GM12878 (cell line): ENCODE measurements around the gene GORASP1. TPM values are rescaled to one million over a fixed set of nuclear protein-coding genes. Genes with fewer than 3 reads are reported as not detected.

ENCODE experiments used
- ATAC-seq: fragments of 200-7000 bp; cut with Tn5 transposase; 3 replicates; pipeline ENCODE4 v1.9.1; 2020; ENCODE audit warnings: mild to moderate bottlenecking, moderate library complexity
- BruUV-seq: library from RNA; stranded (reverse); fragments of 400-500 nt; replicated peaks from 2 replicates; lab custom pipeline; 2021; lab: Mats Ljungman, UMichigan
- CTCF ChIA-PET: fragments of 300-600 bp; sonication (Branson Sonifier 250); formaldehyde crosslinking; extraction: SDS; loops from one replicate; lab custom pipeline; 2021; ENCODE audit warnings: inconsistent platforms; lab: Yijun Ruan, JAX
- POLR2A ChIA-PET: fragments of 350-600 bp; formaldehyde crosslinking; extraction: SDS; loops from one replicate; lab custom pipeline; 2021; ENCODE audit warnings: inconsistent platforms; lab: Charles Lee
- RAD21 ChIA-PET: fragments of 300-600 bp; sonication (Branson Sonifier 250); formaldehyde crosslinking; loops from one replicate; lab custom pipeline; 2023; ENCODE audit warnings: antibody characterized with exemption; ENCODE audit not compliant: unreplicated experiment; lab: Charles Lee
- SMC1A ChIA-PET: fragments of 300-600 bp; sonication (Branson Sonifier 250); formaldehyde crosslinking; loops from one replicate; lab custom pipeline; 2023; ENCODE audit not compliant: unreplicated experiment, uncharacterized antibody; lab: Charles Lee
- DNase-seq: peaks from one replicate; pipeline ENCODE4 v3.0.0-alpha.2; 2011; ENCODE audit warnings: low read depth, low spot score
- FAIRE-seq: peaks from 3 replicates; lab custom pipeline; 2011; peaks lifted over from hg19 to GRCh38; lab: Jason Lieb, UNC
- H2AFZ ChIP-seq: 2 replicates; pipeline ENCODE4 v1.6.0; 2011; ENCODE audit warnings: low read depth, low read length, control low read depth; ENCODE audit not compliant: control insufficient read depth
- H3K27ac ChIP-seq: 2 replicates; pipeline ENCODE4 v1.5.1; 2011; ENCODE audit warnings: control low read depth; ENCODE audit not compliant: control insufficient read depth, insufficient read depth
- H3K27me3 ChIP-seq, 2 experiments: replicated peaks in 1 of 2; 2 replicates each; pipeline versions ENCODE4 v1.6.0 to v1.6.1; 2011; ENCODE audit warnings: low read length in 1 of 2; ENCODE audit not compliant: control insufficient read depth in 2 of 2, insufficient read depth in 2 of 2
- H3K36me3 ChIP-seq, 2 experiments: 2 replicates each; pipeline ENCODE4 v1.5.1; 2011; ENCODE audit warnings: low read length in 1 of 2; ENCODE audit not compliant: control insufficient read depth in 2 of 2, insufficient read depth in 2 of 2
- H3K4me1 ChIP-seq: 2 replicates; pipeline ENCODE4 v1.6.1; 2011; ENCODE audit warnings: mild to moderate bottlenecking, low read length, moderate library complexity, mixed read lengths; ENCODE audit not compliant: control insufficient read depth, insufficient read depth
- H3K4me2 ChIP-seq: 2 replicates; pipeline ENCODE4 v1.6.0; 2011; ENCODE audit warnings: control low read depth; ENCODE audit not compliant: control insufficient read depth, insufficient read depth
- H3K4me3 ChIP-seq: fragments of 200-600 bp; sonication (generic); 2 replicates; pipeline ENCODE4 v1.5.1; 2016
- H3K79me2 ChIP-seq: 2 replicates; pipeline ENCODE4 v1.6.0; 2011; ENCODE audit warnings: low read length; ENCODE audit not compliant: control insufficient read depth, insufficient read depth
- H3K9ac ChIP-seq: 2 replicates; pipeline ENCODE4 v1.8.0; 2011; ENCODE audit warnings: low read length, control low read depth, mixed read lengths; ENCODE audit not compliant: control insufficient read depth, insufficient read depth
- H3K9me3 ChIP-seq: replicated peaks from 3 replicates; pipeline ENCODE4 v1.5.1; 2011; ENCODE audit warnings: mild to moderate bottlenecking, low read length; ENCODE audit not compliant: control insufficient read depth, insufficient read depth
- H4K20me1 ChIP-seq: 2 replicates; pipeline ENCODE4 v1.6.0; 2011; ENCODE audit not compliant: control insufficient read depth, insufficient read depth
- ATF7 ChIP-seq: fragments of 450-650 bp; IDR thresholded peaks from 2 replicates; pipeline ENCODE4 v1.6.1; 2016; ENCODE audit warnings: low read depth, mild to moderate bottlenecking
- BCL11A ChIP-seq: IDR thresholded peaks from 2 replicates; pipeline ENCODE4 v1.6.1; 2011; ENCODE audit warnings: low read depth, low read length
- BHLHE40 ChIP-seq, 2 experiments: fragments of 450-650 bp in 1 of 2; IDR thresholded peaks; 2 replicates each; pipeline ENCODE4 v1.6.1; 2011 to 2017; ENCODE audit warnings: low read depth in 2 of 2, borderline replicate concordance in 1 of 2, improper control_type of control experiment in 1 of 2, low read length in 1 of 2, mild to moderate bottlenecking in 1 of 2
- CREM ChIP-seq: IDR thresholded peaks from 2 replicates; pipeline ENCODE4 v1.6.1; 2014; ENCODE audit warnings: antibody characterized with exemption, low read depth
- NR2C2 ChIP-seq: IDR thresholded peaks from 2 replicates; pipeline ENCODE4 v1.6.1; 2011; ENCODE audit warnings: borderline replicate concordance, low read depth; ENCODE audit not compliant: control insufficient read depth, insufficient read length
- PML ChIP-seq: IDR thresholded peaks from 2 replicates; pipeline ENCODE4 v1.6.1; 2012; ENCODE audit warnings: low read length, inconsistent platforms
- SIX5 ChIP-seq: IDR thresholded peaks from 2 replicates; pipeline ENCODE4 v1.6.1; 2011; ENCODE audit warnings: mild to moderate bottlenecking, low read depth, low read length, moderate library complexity; ENCODE audit not compliant: severe bottlenecking
- TCF3 ChIP-seq: IDR thresholded peaks from 2 replicates; pipeline ENCODE4 v1.6.1; 2012; ENCODE audit warnings: low read depth, mild to moderate bottlenecking, low read length, borderline replicate concordance; ENCODE audit not compliant: insufficient read depth
- WGBS: methylation state at CpG from one replicate; pipeline ENCODE4 v1.1.6; 2016; ENCODE audit warnings: low lambda C conversion rate; ENCODE audit not compliant: insufficient replicate concordance, insufficient coverage; ENCODE audit errors: missing lambda C conversion rate; 5-methylcytosine and 5-hydroxymethylcytosine counted together
- in situ Hi-C: fragments of 300-500 bp; cut with MboI; formaldehyde crosslinking; loops from 9 replicates; pipeline ENCODE4 v1.14.3; 2018; ENCODE audit warnings: mixed read lengths
- intact Hi-C: fragments of 100-400 bp; cut with micrococcal nuclease; formaldehyde crosslinking; loops from one replicate; pipeline ENCODE4 v1.14.2; 2022; ENCODE audit not compliant: unreplicated experiment
- polyA plus RNA-seq, 11 experiments: library from polyadenylated mRNA; depleted of rRNA in 4 of 11; unstranded in 6 of 11; stranded (reverse) in 5 of 11; fragments of >200 nt; fragmentation: Nextera tagmentation in 4 of 11; fragmentation: Illumina TruSeq in 1 of 11; extraction: Ambion mirVana in 4 of 11; extraction: Trizol in 1 of 11; gene quantifications; 1 replicate in 1 of 11; 2 replicates in 10 of 11; pipeline versions ENCODE4 v1.2.1 to v1.2.3, GENCODE V29; 2011 to 2016; ENCODE audit warnings: inconsistent platforms in 2 of 11, missing spikeins in 2 of 11, low read depth in 1 of 11
- total RNA-seq, 4 experiments: library from RNA; depleted of rRNA in 3 of 4; stranded (reverse); fragments of >200 nt in 3 of 4; fragmentation: Illumina TruSeq in 1 of 4; extraction: Trizol in 1 of 4; gene quantifications; 2 replicates each; pipeline versions ENCODE4 v1.2.1 to v1.2.3, GENCODE V29; 2013 to 2021
- TF ChIP-seq, protein P1 (sequence below): fragments of 150-350 bp; IDR thresholded peaks from 2 replicates; pipeline ENCODE4 v1.6.1; 2014; ENCODE audit warnings: mild to moderate bottlenecking, low read depth, low read length
- TF ChIP-seq, protein P2 (sequence below): IDR thresholded peaks from 2 replicates; pipeline ENCODE4 v1.6.1; 2011; ENCODE audit warnings: borderline replicate concordance, low read depth, mild to moderate bottlenecking, moderate library complexity, low read length; ENCODE audit not compliant: insufficient read depth, poor library complexity, severe bottlenecking
- TF ChIP-seq, protein P3 (sequence below): fragments of 450-650 bp; IDR thresholded peaks from 2 replicates; pipeline ENCODE4 v1.6.1; 2018; ENCODE audit warnings: borderline replicate concordance, mild to moderate bottlenecking; ENCODE audit not compliant: partially characterized antibody

Gene GORASP1
- total and polyA plus RNA-seq, 10 of the 15 experiments (the other 5 are each of a cell fraction or from before 2014, with no cell fraction given) = 3.6 to 32.7 (median 23.2) TPM

DNA sequence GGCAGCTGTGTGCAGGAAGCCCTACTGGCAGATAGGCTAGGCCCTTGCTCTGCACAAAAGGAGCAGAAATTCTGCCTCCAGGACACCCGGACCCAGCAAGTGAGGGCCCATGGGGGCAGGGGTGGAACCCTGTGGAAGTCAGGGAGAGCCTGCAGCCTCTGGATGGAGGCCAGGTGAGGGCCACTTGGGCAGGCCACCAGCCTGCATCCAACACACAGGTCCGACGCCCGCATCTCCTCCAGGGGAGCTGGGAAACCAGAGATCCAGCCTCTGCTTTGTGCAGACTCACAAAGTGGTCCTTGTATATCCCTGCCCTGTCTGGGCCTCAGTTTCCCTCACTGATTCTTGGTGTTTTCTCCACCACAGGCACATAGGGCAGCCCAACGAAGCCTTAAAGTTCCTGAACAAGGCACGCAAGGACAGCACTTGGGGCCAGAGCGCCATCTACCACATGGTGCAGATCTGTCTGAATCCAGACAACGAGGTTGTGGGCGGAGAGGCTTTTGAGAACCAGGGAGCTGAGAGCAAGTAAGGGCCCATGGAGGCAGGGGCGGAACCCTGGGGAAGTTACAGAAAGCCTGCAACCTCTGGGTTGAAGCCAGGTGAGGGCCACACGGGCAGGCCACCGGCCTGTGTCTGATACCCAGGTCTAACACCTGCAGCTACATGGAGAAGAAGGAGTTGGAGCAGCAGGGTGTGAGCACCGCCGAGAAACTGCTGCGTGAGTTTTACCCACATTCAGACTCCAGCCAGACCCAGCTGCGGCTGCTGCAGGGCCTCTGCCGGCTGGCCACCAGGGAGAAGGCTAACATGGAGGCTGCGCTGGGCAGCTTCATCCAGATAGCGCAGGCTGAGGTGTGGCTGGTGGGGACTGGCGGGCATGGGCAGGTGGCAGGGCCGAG is 29.4 kb upstream of the GORASP1 start (continued):
- no peak for TF ChIP-seq PML
- no peak for TF ChIP-seq CREM
- TF ChIP-seq SIX5 = no peak
- no peak for TF ChIP-seq NR2C2
- TF ChIP-seq TCF3 = no peak
- TF ChIP-seq, protein P1, sequence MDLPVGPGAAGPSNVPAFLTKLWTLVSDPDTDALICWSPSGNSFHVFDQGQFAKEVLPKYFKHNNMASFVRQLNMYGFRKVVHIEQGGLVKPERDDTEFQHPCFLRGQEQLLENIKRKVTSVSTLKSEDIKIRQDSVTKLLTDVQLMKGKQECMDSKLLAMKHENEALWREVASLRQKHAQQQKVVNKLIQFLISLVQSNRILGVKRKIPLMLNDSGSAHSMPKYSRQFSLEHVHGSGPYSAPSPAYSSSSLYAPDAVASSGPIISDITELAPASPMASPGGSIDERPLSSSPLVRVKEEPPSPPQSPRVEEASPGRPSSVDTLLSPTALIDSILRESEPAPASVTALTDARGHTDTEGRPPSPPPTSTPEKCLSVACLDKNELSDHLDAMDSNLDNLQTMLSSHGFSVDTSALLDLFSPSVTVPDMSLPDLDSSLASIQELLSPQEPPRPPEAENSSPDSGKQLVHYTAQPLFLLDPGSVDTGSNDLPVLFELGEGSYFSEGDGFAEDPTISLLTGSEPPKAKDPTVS = no peak
- TF ChIP-seq BCL11A = no peak

DNA sequence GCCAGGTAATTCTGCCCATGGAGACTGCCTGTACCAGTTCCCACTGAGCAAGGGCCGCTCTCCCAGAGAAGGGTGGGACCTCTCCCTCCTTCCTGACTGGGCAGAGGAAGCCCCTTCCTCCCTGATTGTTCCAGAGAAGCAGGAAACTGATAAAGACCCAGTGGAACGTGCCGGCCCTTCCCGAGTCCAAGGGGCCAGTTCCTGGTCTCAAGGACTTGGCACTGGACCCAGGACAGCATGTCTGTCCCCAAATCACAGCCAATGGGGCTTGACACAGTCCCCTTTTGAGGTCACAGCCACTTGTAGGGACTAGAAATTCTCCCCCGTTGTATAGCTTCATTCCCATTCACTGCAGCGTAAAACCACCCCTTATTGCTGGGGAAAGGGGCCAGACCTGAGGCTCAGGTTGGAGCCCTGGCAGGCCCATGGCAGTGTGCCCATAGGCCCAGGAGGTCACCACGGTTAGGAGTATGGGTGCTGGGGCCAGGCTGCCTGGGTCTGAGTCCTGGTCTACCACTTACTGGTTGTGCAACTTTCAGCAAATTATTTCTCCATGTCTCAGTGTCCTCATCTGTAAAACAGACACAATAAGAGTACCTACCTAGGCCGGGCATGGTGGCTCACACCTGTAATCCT is 27.9 kb upstream of the GORASP1 start:
- ChIA-PET CTCF (interaction anchor here (0.7 to 1.7 kb wide), 6 partner anchors 10 to 156 kb away, joined by 3 to 5 read pairs (median 4); no protein-coding TSS in a partner anchor), POLR2A (no interaction called here), SMC1A (interaction anchor here (0.6 kb wide), 1 partner anchor 149 kb away, joined by 4 read pairs; no protein-coding TSS in a partner anchor), RAD21 (interaction anchor here (1.9 kb wide), 1 partner anchor 10 kb away, joined by 8 read pairs; no protein-coding TSS in a partner anchor)
- ATAC-seq = no peak
- Histone ChIP-seq H3K36me3 (peaks cover 0 to 2% of the 10 kb centered on the region in 2 experiments; a peak in 1 of 4 replicates), H3K4me3 (no peak overlapping the region), H3K4me1 (no peaks in the 10 kb centered on the region), H3K9me3 (no peaks in the 10 kb centered on the region), H3K79me2 (no peaks in the 10 kb centered on the region), H3K9ac (no peak overlapping the region), H2AFZ (no peak overlapping the region), H3K27ac (no peak overlapping the region), H3K4me2 (no peak overlapping the region), H3K27me3 (no peaks in the 10 kb centered on the region), H4K20me1 (no peaks in the 10 kb centered on the region; the same call in 1 of the 2 replicates)
- intact Hi-C loops = no loop called here
- no peak for FAIRE-seq
- TF ChIP-seq TCF3 (no peak), BHLHE40 (IDR thresholded peaks at IDR 0.05; ENCODE audit: borderline replicate concordance in 1 of 2, low read depth in 2 of 2, low read length in 1 of 2) (no peak), ATF7 (no peak)
- TF ChIP-seq, protein P2, sequence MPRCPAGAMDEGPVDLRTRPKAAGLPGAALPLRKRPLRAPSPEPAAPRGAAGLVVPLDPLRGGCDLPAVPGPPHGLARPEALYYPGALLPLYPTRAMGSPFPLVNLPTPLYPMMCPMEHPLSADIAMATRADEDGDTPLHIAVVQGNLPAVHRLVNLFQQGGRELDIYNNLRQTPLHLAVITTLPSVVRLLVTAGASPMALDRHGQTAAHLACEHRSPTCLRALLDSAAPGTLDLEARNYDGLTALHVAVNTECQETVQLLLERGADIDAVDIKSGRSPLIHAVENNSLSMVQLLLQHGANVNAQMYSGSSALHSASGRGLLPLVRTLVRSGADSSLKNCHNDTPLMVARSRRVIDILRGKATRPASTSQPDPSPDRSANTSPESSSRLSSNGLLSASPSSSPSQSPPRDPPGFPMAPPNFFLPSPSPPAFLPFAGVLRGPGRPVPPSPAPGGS = no peak
- TF ChIP-seq, protein P3, sequence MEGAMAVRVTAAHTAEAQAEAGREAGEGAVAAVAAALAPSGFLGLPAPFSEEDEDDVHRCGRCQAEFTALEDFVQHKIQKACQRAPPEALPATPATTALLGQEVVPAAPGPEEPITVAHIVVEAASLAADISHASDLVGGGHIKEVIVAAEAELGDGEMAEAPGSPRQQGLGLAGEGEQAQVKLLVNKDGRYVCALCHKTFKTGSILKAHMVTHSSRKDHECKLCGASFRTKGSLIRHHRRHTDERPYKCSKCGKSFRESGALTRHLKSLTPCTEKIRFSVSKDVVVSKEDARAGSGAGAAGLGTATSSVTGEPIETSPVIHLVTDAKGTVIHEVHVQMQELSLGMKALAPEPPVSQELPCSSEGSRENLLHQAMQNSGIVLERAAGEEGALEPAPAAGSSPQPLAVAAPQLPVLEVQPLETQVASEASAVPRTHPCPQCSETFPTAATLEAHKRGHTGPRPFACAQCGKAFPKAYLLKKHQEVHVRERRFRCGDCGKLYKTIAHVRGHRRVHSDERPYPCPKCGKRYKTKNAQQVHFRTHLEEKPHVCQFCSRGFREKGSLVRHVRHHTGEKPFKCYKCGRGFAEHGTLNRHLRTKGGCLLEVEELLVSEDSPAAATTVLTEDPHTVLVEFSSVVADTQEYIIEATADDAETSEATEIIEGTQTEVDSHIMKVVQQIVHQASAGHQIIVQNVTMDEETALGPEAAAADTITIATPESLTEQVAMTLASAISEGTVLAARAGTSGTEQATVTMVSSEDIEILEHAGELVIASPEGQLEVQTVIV = no peak
- WGBS = 73% methylated on average over 8 of the region's 8 CpGs
- no peak for DNase-seq
- in situ Hi-C loops = no loop called here
- no TSS peak for BruUV-seq
